Glutamatergic neuron (in vitro differentiated cells): ENCODE data around the gene PDLIM4. TPM values are rescaled to one million over a fixed set of nuclear protein-coding genes. Genes with fewer than 3 reads are reported as not detected.

Experiments used
- DNase-seq: peaks from one replicate; pipeline ENCODE4 v3.0.0; 2022
- H3K27ac Mint-ChIP-seq: one replicate; pipeline ENCODE4 v1.8.0; 2020; ENCODE audit warnings: mild to moderate bottlenecking, mixed read lengths, inconsistent platforms; ENCODE audit not compliant: unreplicated experiment
- H3K27me3 Mint-ChIP-seq: one replicate; pipeline ENCODE4 v1.8.0; 2020; ENCODE audit warnings: mild to moderate bottlenecking, moderate library complexity, mixed read lengths, inconsistent platforms; ENCODE audit not compliant: unreplicated experiment
- H3K36me3 Mint-ChIP-seq: one replicate; pipeline ENCODE4 v1.8.0; 2020; ENCODE audit warnings: mild to moderate bottlenecking, mixed read lengths, inconsistent platforms; ENCODE audit not compliant: unreplicated experiment
- H3K4me1 Mint-ChIP-seq: one replicate; pipeline ENCODE4 v1.8.0; 2020; ENCODE audit warnings: mild to moderate bottlenecking, low read depth, mixed read lengths, inconsistent platforms; ENCODE audit not compliant: unreplicated experiment
- H3K4me3 Mint-ChIP-seq: one replicate; pipeline ENCODE4 v1.8.0; 2020; ENCODE audit warnings: mild to moderate bottlenecking, mixed read lengths, inconsistent platforms; ENCODE audit not compliant: unreplicated experiment
- H3K9me3 Mint-ChIP-seq: one replicate; pipeline ENCODE4 v1.8.0; 2020; ENCODE audit warnings: mild to moderate bottlenecking, moderate library complexity, mixed read lengths, inconsistent platforms; ENCODE audit not compliant: unreplicated experiment
- CTCF ChIP-seq: fragments of 200-600 bp; sonication (generic); IDR thresholded peaks from one replicate; pipeline ENCODE4 v1.5.0; 2021; ENCODE audit not compliant: partially characterized antibody, unreplicated experiment
- total RNA-seq: library from RNA; stranded (reverse); fragmentation: NEBNext Ultra II Directional; extraction: Animal tissue kit (Norgen Biotek cat#: 25700); gene quantifications from one replicate; pipeline ENCODE4 v1.2.1, GENCODE V29; 2021; ENCODE audit not compliant: unreplicated experiment

The PDLIM4 gene
- total RNA-seq, 1 donor from 2014 or later: 81.6 TPM

- peaks cover 5% of the 10 kb centered on the region for H3K27me3 Mint-ChIP-seq
- no peaks in the 10 kb centered on the region for H3K36me3 Mint-ChIP-seq
- H3K4me1 Mint-ChIP-seq: peaks cover 10% of the 10 kb centered on the region
- H3K9me3 Mint-ChIP-seq: peaks cover 7% of the 10 kb centered on the region
- DNase-seq: peak; percentile 40
- no peak overlapping the region for H3K27ac Mint-ChIP-seq
- H3K4me3 Mint-ChIP-seq: peak overlapping the region; percentile 92
- TF ChIP-seq CTCF: no peak
Measured at GRCh38 chr5:132294728-132295504, 37.4 kb downstream of the PDLIM4 start.

- Mint-ChIP-seq H3K4me1 (peaks cover 10% of the 10 kb centered on the region), H3K27ac (no peak overlapping the region), H3K36me3 (no peaks in the 10 kb centered on the region), H3K4me3 (peak overlapping the region; percentile 83), H3K27me3 (peaks cover 5% of the 10 kb centered on the region), H3K9me3 (peaks cover 7% of the 10 kb centered on the region)
- TF ChIP-seq CTCF: no peak
- DNase-seq: no peak
Measured at GRCh38 chr5:132295505-132296411, 38.3 kb downstream of the PDLIM4 start.

GRCh38 chr5:132296412-132297016, 39.0 kb downstream of the PDLIM4 start:
- Mint-ChIP-seq H3K9me3 (peaks cover 7% of the 10 kb centered on the region), H3K4me3 (no peak overlapping the region), H3K27me3 (peaks cover 5% of the 10 kb centered on the region), H3K27ac (no peak overlapping the region), H3K4me1 (peaks cover 10% of the 10 kb centered on the region), H3K36me3 (no peaks in the 10 kb centered on the region)
- TF ChIP-seq CTCF: no peak
- DNase-seq: no peak

- TF ChIP-seq CTCF: no peak
- peaks cover 5% of the 10 kb centered on the region for H3K27me3 Mint-ChIP-seq
- no peak for DNase-seq
- no peak overlapping the region for H3K27ac Mint-ChIP-seq
- peaks cover 7% of the 10 kb centered on the region for H3K9me3 Mint-ChIP-seq
- peaks cover 10% of the 10 kb centered on the region for H3K4me1 Mint-ChIP-seq
- no peak overlapping the region for H3K4me3 Mint-ChIP-seq
- no peaks in the 10 kb centered on the region for H3K36me3 Mint-ChIP-seq
Measured at GRCh38 chr5:132297211-132297940, 39.9 kb downstream of the PDLIM4 start.
